H1 (cell line): ENCODE data around the gene SH3RF3. TPM values are rescaled to one million over a fixed set of nuclear protein-coding genes. Genes with fewer than 3 reads are reported as not detected.

Source experiments
- CTCF ChIA-PET: fragments of 300-600 bp; sonication (Branson Sonifier 250); formaldehyde crosslinking; loops from one replicate; lab custom pipeline; 2021; ENCODE audit not compliant: partially characterized antibody; lab: Charles Lee
- POLR2A ChIA-PET: fragments of 300-600 bp; sonication (Branson Sonifier 250); formaldehyde crosslinking; loops from one replicate; lab custom pipeline; 2021; ENCODE audit warnings: inconsistent platforms; ENCODE audit not compliant: partially characterized antibody; lab: Charles Lee
- DNase-seq, 2 experiments: peaks; one replicate each; pipeline versions ENCODE4 v3.0.0 to v3.0.0-alpha.2; 2010 to 2022; ENCODE audit warnings: low spot score in 2 of 2, low read depth in 1 of 2, mixed read lengths in 1 of 2
- FAIRE-seq: peaks from 2 replicates; lab custom pipeline; 2011; peaks lifted over from hg19 to GRCh38; lab: Jason Lieb, UNC
- H2AFZ ChIP-seq: 2 replicates; pipeline ENCODE4 v1.8.1; 2012; ENCODE audit warnings: low read length, inconsistent platforms
- H2AK5ac ChIP-seq: 2 replicates; pipeline ENCODE4 v1.6.1; 2013; ENCODE audit warnings: low read depth, low read length
- H2BK120ac ChIP-seq: replicated peaks from 2 replicates; pipeline ENCODE3; 2013; ENCODE audit warnings: low read depth, low read length, inconsistent platforms
- H2BK12ac ChIP-seq: 2 replicates; pipeline ENCODE4 v1.6.1; 2013; ENCODE audit warnings: low read depth, low read length
- H2BK15ac ChIP-seq: 2 replicates; pipeline ENCODE4 v1.6.1; 2013; ENCODE audit warnings: low read length
- H2BK20ac ChIP-seq: 2 replicates; pipeline ENCODE4 v1.6.1; 2013; ENCODE audit warnings: low read length
- H2BK5ac ChIP-seq: 2 replicates; pipeline ENCODE4 v1.6.1; 2013; ENCODE audit warnings: low read depth, low read length
- H3K14ac ChIP-seq: 2 replicates; pipeline ENCODE4 v1.6.1; 2013; ENCODE audit warnings: inconsistent platforms; ENCODE audit not compliant: insufficient read length
- H3K18ac ChIP-seq: 2 replicates; pipeline ENCODE4 v1.6.1; 2013; ENCODE audit warnings: low read length; ENCODE audit errors: extremely low read depth
- H3K23ac ChIP-seq: 2 replicates; pipeline ENCODE4 v1.6.1; 2013; ENCODE audit warnings: inconsistent platforms; ENCODE audit not compliant: insufficient read length
- H3K23me2 ChIP-seq: 2 replicates; pipeline ENCODE4 v1.6.1; 2013; ENCODE audit warnings: low read depth, low read length
- H3K27ac ChIP-seq: 2 replicates; pipeline ENCODE4 v1.6.1; 2011; ENCODE audit warnings: low read depth, low read length, inconsistent platforms
- H3K27me3 ChIP-seq, 4 experiments: replicated peaks in 1 of 4; 1 replicate in 1 of 4; 2 replicates in 3 of 4; pipeline versions ENCODE4 v1.6.1 to v1.8.1; 2011 to 2013; ENCODE audit warnings: low read length in 3 of 4, mild to moderate bottlenecking in 3 of 4, inconsistent platforms in 2 of 4, mixed read lengths in 2 of 4, moderate library complexity in 1 of 4; ENCODE audit not compliant: control insufficient read depth in 3 of 4, insufficient read depth in 3 of 4; ENCODE audit errors: extremely low read depth in 1 of 4
- H3K36me3 ChIP-seq, 4 experiments: 2 replicates each; pipeline versions ENCODE4 v1.6.1 to v1.8.1; 2011 to 2013; ENCODE audit warnings: mild to moderate bottlenecking in 4 of 4, low read length in 3 of 4, moderate library complexity in 2 of 4, control low read depth in 1 of 4, inconsistent platforms in 1 of 4; ENCODE audit not compliant: insufficient read depth in 4 of 4, control insufficient read depth in 2 of 4
- H3K4ac ChIP-seq: replicated peaks from 2 replicates; pipeline ENCODE3; 2013; ENCODE audit warnings: low read length, low read depth, mixed read lengths, inconsistent platforms; ENCODE audit not compliant: insufficient read length
- H3K4me1 ChIP-seq, 4 experiments: replicated peaks in 1 of 4; 1 replicate in 1 of 4; 2 replicates in 3 of 4; pipeline versions ENCODE4 v1.6.1 to v1.8.1; 2011 to 2013; ENCODE audit warnings: low read length in 3 of 4, inconsistent platforms in 2 of 4, mixed read lengths in 1 of 4; ENCODE audit not compliant: insufficient read depth in 4 of 4, control insufficient read depth in 3 of 4
- H3K4me2 ChIP-seq, 2 experiments: 2 replicates each; pipeline versions ENCODE4 v1.6.1 to v1.8.1; 2011 to 2013; ENCODE audit warnings: low read depth in 2 of 2, low read length in 2 of 2, control low read depth in 1 of 2, inconsistent platforms in 1 of 2, mild to moderate bottlenecking in 1 of 2; ENCODE audit not compliant: insufficient read depth in 1 of 2
- H3K4me3 ChIP-seq, 4 experiments: fragments of 200-600, 300-600 bp in 1 of 4; sonication (generic), shearing (Covaris generic), sonication (Bioruptor Twin) in 1 of 4; 2 replicates each; pipeline versions ENCODE4 v1.5.1 to v1.8.1; 2011 to 2016; ENCODE audit warnings: low read length in 4 of 4, low read depth in 3 of 4, control low read depth in 2 of 4, inconsistent platforms in 2 of 4, mild to moderate bottlenecking in 2 of 4, mixed read lengths in 1 of 4, moderate library complexity in 1 of 4; ENCODE audit not compliant: insufficient read depth in 2 of 4; ENCODE audit errors: extremely low read depth in 1 of 4
- H3K56ac ChIP-seq: replicated peaks from 2 replicates; pipeline ENCODE3; 2013; ENCODE audit warnings: low read depth, mild to moderate bottlenecking, mixed read lengths, low read length, inconsistent platforms; ENCODE audit not compliant: insufficient read length
- H3K79me1 ChIP-seq: 2 replicates; pipeline ENCODE4 v1.6.1; 2013; ENCODE audit warnings: low read depth, low read length, control low read depth
- H3K79me2 ChIP-seq, 2 experiments: 2 replicates each; pipeline versions ENCODE4 v1.6.1 to v1.8.1; 2012 to 2013; ENCODE audit warnings: low read length in 2 of 2, mild to moderate bottlenecking in 2 of 2, inconsistent platforms in 1 of 2; ENCODE audit not compliant: insufficient read depth in 2 of 2, control insufficient read depth in 1 of 2
- H3K9ac ChIP-seq, 4 experiments: replicated peaks in 1 of 4; 1 replicate in 1 of 4; 2 replicates in 3 of 4; pipeline versions ENCODE4 v1.6.1 to v1.8.1; 2011 to 2013; ENCODE audit warnings: low read depth in 3 of 4, low read length in 3 of 4, control low read depth in 2 of 4, mild to moderate bottlenecking in 2 of 4, moderate library complexity in 2 of 4, inconsistent platforms in 1 of 4; ENCODE audit errors: extremely low read depth in 1 of 4
- H3K9me3 ChIP-seq, 2 experiments: 2 replicates each; pipeline versions ENCODE4 v1.6.1 to v1.8.1; 2012 to 2013; ENCODE audit warnings: mild to moderate bottlenecking in 2 of 2, moderate library complexity in 2 of 2, control low read depth in 1 of 2, inconsistent platforms in 1 of 2, low read depth in 1 of 2, low read length in 1 of 2, mixed read lengths in 1 of 2; ENCODE audit not compliant: insufficient read depth in 2 of 2
- H4K20me1 ChIP-seq, 2 experiments: replicated peaks in 1 of 2; 2 replicates each; pipeline versions ENCODE3 to v1.8.1; 2011 to 2013; ENCODE audit warnings: inconsistent platforms in 2 of 2, low read length in 2 of 2, mild to moderate bottlenecking in 1 of 2; ENCODE audit not compliant: insufficient read depth in 2 of 2, control insufficient read depth in 1 of 2
- H4K5ac ChIP-seq: 2 replicates; pipeline ENCODE4 v1.6.1; 2013; ENCODE audit warnings: low read length, low read depth, mixed read lengths, inconsistent platforms; ENCODE audit not compliant: insufficient read length
- H4K8ac ChIP-seq: 2 replicates; pipeline ENCODE4 v1.8.0; 2013; ENCODE audit warnings: mild to moderate bottlenecking, moderate library complexity, low read length, inconsistent platforms; ENCODE audit not compliant: insufficient read depth; ENCODE audit errors: extremely low read depth
- H4K91ac ChIP-seq: replicated peaks from 2 replicates; pipeline ENCODE3; 2013; ENCODE audit warnings: low read length, mixed read lengths, inconsistent platforms; ENCODE audit not compliant: insufficient read length
- BACH1 ChIP-seq: IDR thresholded peaks from 2 replicates; pipeline ENCODE4 v1.6.1; 2012; ENCODE audit warnings: low read length, improper control_type of control experiment
- CHD2 ChIP-seq: IDR thresholded peaks from 2 replicates; pipeline ENCODE4 v1.6.1; 2012; ENCODE audit warnings: low read length, improper control_type of control experiment
- CTCF ChIP-seq, 3 experiments: IDR thresholded peaks; 1 replicate in 2 of 3; 2 replicates in 1 of 3; pipeline versions ENCODE4 v1.5.1 to v1.6.1; 2011; ENCODE audit warnings: low read length in 3 of 3, mild to moderate bottlenecking in 3 of 3, inconsistent platforms in 2 of 3, low read depth in 1 of 3, moderate library complexity in 1 of 3; ENCODE audit not compliant: insufficient read depth in 1 of 3; ENCODE audit errors: control extremely low read depth in 1 of 3
- EGR1 ChIP-seq: IDR thresholded peaks from 2 replicates; pipeline ENCODE4 v1.6.1; 2011; ENCODE audit warnings: low read depth, low read length, borderline replicate concordance
- EP300 ChIP-seq, 2 experiments: IDR thresholded peaks; 1 replicate in 1 of 2; 2 replicates in 1 of 2; pipeline ENCODE4 v1.6.1; 2011 to 2012; ENCODE audit warnings: low read depth in 2 of 2, low read length in 2 of 2, mild to moderate bottlenecking in 2 of 2, borderline replicate concordance in 1 of 2, inconsistent platforms in 1 of 2, moderate library complexity in 1 of 2
- KDM4A ChIP-seq: IDR thresholded peaks from one replicate; pipeline ENCODE4 v1.7.1; 2012; ENCODE audit warnings: low read depth, mild to moderate bottlenecking, moderate library complexity, low read length, inconsistent platforms; ENCODE audit not compliant: severe bottlenecking
- POU5F1 ChIP-seq: IDR thresholded peaks from 2 replicates; pipeline ENCODE4 v1.6.1; 2011; ENCODE audit warnings: low read depth, mild to moderate bottlenecking, low read length, moderate library complexity
- SIN3A ChIP-seq, 2 experiments: IDR thresholded peaks in 1 of 2; conservative IDR thresholded peaks in 1 of 2; 2 replicates each; pipeline ENCODE4 v1.6.1; 2011 to 2012; ENCODE audit warnings: low read length in 2 of 2, improper control_type of control experiment in 1 of 2, low read depth in 1 of 2, mild to moderate bottlenecking in 1 of 2
- SIX5 ChIP-seq: IDR thresholded peaks from 2 replicates; pipeline ENCODE4 v1.6.1; 2011; ENCODE audit warnings: mild to moderate bottlenecking, low read depth, low read length
- SRF ChIP-seq: IDR thresholded peaks from 2 replicates; pipeline ENCODE4 v1.6.1; 2011; ENCODE audit warnings: mild to moderate bottlenecking, low read depth, low read length, moderate library complexity
- WGBS, 2 experiments: shearing (Covaris generic) in 1 of 2; methylation state at CpG; one replicate each; pipeline versions ENCODE4 v1.1.6 to v1.1.7; 2013 to 2015; ENCODE audit warnings: low lambda C conversion rate in 2 of 2, mixed read lengths in 2 of 2, inconsistent platforms in 1 of 2, low coverage in 1 of 2, missing lambda C conversion rate in 1 of 2; ENCODE audit not compliant: insufficient replicate concordance in 2 of 2, insufficient coverage in 1 of 2, insufficient read length in 1 of 2; ENCODE audit errors: extremely low coverage in 1 of 2, missing lambda C conversion rate in 1 of 2; 5-methylcytosine and 5-hydroxymethylcytosine counted together
- polyA plus RNA-seq, 7 experiments: library from polyadenylated mRNA; depleted of rRNA in 3 of 7; stranded (reverse) in 5 of 7; unstranded in 2 of 7; fragments of >200 nt in 5 of 7; fragments of 200-250 nt in 2 of 7; gene quantifications; 1 replicate in 5 of 7; 2 replicates in 1 of 7; 4 replicates in 1 of 7; pipeline versions ENCODE4 v1.2.1 to v1.2.3, GENCODE V29; 2011 to 2013; ENCODE audit warnings: missing spikeins in 2 of 7, mixed read lengths in 2 of 7
- total RNA-seq: library from RNA; stranded (reverse); fragmentation: NEBNext Ultra II Directional; extraction: Animal tissue kit (Norgen Biotek cat#: 25700); gene quantifications from 2 replicates; pipeline ENCODE4 v1.2.1, GENCODE V29; 2021

SH3RF3 gene
- total and polyA plus RNA-seq, 2 of the 8 experiments (the other 6 are each of a cell fraction or from before 2014, with no cell fraction given): 0.11 to 0.65 TPM

GRCh38 chr2:109270505-109271312 is 141.7 kb downstream of the SH3RF3 start:
- Histone ChIP-seq H2AFZ (no peak overlapping the region), H3K4ac (no peak overlapping the region), H3K9me3 (no peaks in the 10 kb centered on the region), H3K4me3 (no peak overlapping the region), H3K23ac (no peak overlapping the region), H4K8ac (no peak overlapping the region), H2BK12ac (no peak overlapping the region), H3K18ac (no peak overlapping the region), H3K23me2 (peaks cover 4% of the 10 kb centered on the region; the same call in 1 of the 2 replicates), H2BK120ac (no peak overlapping the region), H3K9ac (no peak overlapping the region), H3K56ac (no peak overlapping the region), H4K20me1 (peaks cover 0 to 4% of the 10 kb centered on the region in 2 experiments), H3K79me2 (peaks cover 0 to 3% of the 10 kb centered on the region in 2 experiments; a peak in 1 of 4 replicates), H3K79me1 (no peaks in the 10 kb centered on the region), H3K14ac (no peak overlapping the region), H2AK5ac (no peak overlapping the region), H3K36me3 (no peaks in the 10 kb centered on the region), H2BK20ac (no peak overlapping the region), H3K27ac (no peak overlapping the region), H3K4me1 (peaks cover 0 to 9% (median 3%) of the 10 kb centered on the region in 4 experiments; a peak in 2 of 7 replicates), H4K91ac (no peak overlapping the region), H2BK5ac (no peak overlapping the region), H3K4me2 (no peak overlapping the region), H3K27me3 (no peaks in the 10 kb centered on the region), H2BK15ac (no peak overlapping the region), H4K5ac (no peak overlapping the region)
- ChIA-PET POLR2A (no interaction called here), CTCF (no interaction called here)
- DNase-seq (no peak), FAIRE-seq (no peak)
- WGBS, 2 experiments: 82% methylated on average over 16 of the region's 16 CpGs; no CpG with 5 or more reads in 1 of the 2 experiments
- TF ChIP-seq POU5F1 (no peak), SIX5 (no peak), SRF (no peak), KDM4A (no peak), SIN3A (conservative IDR thresholded peaks at IDR 0.05 in 1 of 2, IDR thresholded peaks at IDR 0.05 in 1 of 2; ENCODE audit: low read depth in 1 of 2, low read length in 2 of 2) (no peak), BACH1 (no peak), CTCF (IDR thresholded peaks at IDR 0.05; ENCODE audit: control extremely low read depth in 1 of 3, insufficient read depth in 1 of 3, low read depth in 1 of 3, low read length in 3 of 3) (no peak), CHD2 (no peak), EP300 (IDR thresholded peaks at IDR 0.05; ENCODE audit: borderline replicate concordance in 1 of 2, low read depth in 2 of 2, low read length in 2 of 2) (no peak), EGR1 (no peak)
